Measurements from ENCODE around the gene PRR7. TPM values are rescaled to one million over a fixed set of nuclear protein-coding genes. Genes with fewer than 3 reads are reported as not detected.

PRR7 gene
- total RNA-seq, 1 donor from 2014 or later: 8.8 TPM

DNA sequence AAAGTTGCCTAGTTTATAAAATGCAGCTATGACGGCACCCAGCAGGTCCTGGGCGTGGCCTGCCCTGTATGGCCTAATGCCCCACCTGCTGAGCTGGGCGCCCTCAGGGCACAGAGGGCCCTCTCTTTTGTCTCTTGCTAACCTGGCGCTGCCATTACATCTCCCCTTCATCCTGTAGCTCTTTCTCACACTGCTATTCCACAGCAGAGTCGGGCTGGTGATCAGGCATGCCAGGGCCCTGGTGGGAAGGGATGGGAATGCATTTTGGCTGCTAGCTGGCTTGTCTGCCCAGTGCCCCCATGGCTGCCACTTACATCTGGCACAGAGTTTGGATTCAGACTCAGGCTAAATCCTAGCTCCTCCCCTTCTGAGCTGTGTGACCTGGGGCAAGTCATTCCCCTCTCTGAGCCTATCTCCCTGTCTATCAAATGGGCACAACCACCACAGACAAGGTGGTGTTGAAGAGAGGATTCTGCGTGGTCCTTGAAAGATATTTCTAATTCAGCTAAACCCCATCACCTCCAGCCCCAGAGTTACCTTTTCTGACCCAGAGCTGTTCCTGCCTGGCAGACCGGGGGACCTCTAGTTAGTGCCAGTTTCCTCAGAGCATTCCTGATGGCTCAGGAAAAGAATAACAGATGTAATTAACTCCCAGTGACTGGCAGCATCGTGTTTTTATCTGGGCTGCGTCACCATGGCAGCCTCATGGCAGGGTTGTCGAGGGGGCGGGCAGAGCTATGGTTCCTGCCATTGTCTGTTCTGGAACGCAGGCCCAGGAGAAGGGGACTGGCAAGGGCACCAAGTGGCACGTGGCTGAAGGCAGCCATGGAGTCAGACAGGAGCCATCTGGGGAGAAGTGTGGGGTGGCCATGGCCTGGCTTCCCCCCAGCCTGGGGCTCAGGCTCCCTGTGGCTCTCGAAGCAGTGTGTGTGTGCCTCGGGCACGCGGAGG lies 6.3 kb downstream of the PRR7 start:
- Mint-ChIP-seq H3K9me3 (no peaks in the 10 kb centered on the region), H3K27me3 (peaks cover 20% of the 10 kb centered on the region)

GRCh38 chr5:177453852-177454396 lies 7.3 kb downstream of the PRR7 start:
- Mint-ChIP-seq H3K4me3 (peak overlapping the region; percentile 90), H3K27me3 (peaks cover 12% of the 10 kb centered on the region), H3K27ac (peak overlapping the region; percentile 89), H3K9me3 (no peaks in the 10 kb centered on the region), H3K4me1 (ENCODE audit: unreplicated experiment) (peaks cover 24% of the 10 kb centered on the region), H3K36me3 (peaks cover 5% of the 10 kb centered on the region)
- TF ChIP-seq, protein P1, sequence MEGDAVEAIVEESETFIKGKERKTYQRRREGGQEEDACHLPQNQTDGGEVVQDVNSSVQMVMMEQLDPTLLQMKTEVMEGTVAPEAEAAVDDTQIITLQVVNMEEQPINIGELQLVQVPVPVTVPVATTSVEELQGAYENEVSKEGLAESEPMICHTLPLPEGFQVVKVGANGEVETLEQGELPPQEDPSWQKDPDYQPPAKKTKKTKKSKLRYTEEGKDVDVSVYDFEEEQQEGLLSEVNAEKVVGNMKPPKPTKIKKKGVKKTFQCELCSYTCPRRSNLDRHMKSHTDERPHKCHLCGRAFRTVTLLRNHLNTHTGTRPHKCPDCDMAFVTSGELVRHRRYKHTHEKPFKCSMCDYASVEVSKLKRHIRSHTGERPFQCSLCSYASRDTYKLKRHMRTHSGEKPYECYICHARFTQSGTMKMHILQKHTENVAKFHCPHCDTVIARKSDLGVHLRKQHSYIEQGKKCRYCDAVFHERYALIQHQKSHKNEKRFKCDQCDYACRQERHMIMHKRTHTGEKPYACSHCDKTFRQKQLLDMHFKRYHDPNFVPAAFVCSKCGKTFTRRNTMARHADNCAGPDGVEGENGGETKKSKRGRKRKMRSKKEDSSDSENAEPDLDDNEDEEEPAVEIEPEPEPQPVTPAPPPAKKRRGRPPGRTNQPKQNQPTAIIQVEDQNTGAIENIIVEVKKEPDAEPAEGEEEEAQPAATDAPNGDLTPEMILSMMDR (conservative IDR thresholded peaks at IDR 0.05): no peak
- DNase-seq (ENCODE audit: extremely low spot score, unreplicated experiment): no peak

More for the DNA sequence above, 6.3 kb downstream of the PRR7 start:
- peak overlapping the region; percentile 65 for H3K4me3 Mint-ChIP-seq
- TF ChIP-seq, protein P1 (conservative IDR thresholded peaks at IDR 0.05): peak; percentile 47
- peaks cover 5% of the 10 kb centered on the region for H3K36me3 Mint-ChIP-seq
- peak overlapping the region; percentile 77 for H3K27ac Mint-ChIP-seq
- no peak for DNase-seq (ENCODE audit: extremely low spot score, unreplicated experiment)
- H3K4me1 Mint-ChIP-seq (ENCODE audit: unreplicated experiment): peaks cover 34% of the 10 kb centered on the region

GRCh38 chr5:177454397-177455035 lies 7.9 kb downstream of the PRR7 start:
- peak overlapping the region; percentile 89 for H3K27ac Mint-ChIP-seq
- peak overlapping the region; percentile 90 for H3K4me3 Mint-ChIP-seq
- TF ChIP-seq, protein P1 (conservative IDR thresholded peaks at IDR 0.05): peak; percentile 96
- peak; percentile 98 for DNase-seq (ENCODE audit: extremely low spot score, unreplicated experiment)
- H3K9me3 Mint-ChIP-seq: no peaks in the 10 kb centered on the region
- H3K4me1 Mint-ChIP-seq (ENCODE audit: unreplicated experiment): peaks cover 24% of the 10 kb centered on the region
- peaks cover 5% of the 10 kb centered on the region for H3K36me3 Mint-ChIP-seq
- H3K27me3 Mint-ChIP-seq: peaks cover 12% of the 10 kb centered on the region

- Mint-ChIP-seq H3K36me3 (peaks cover 5% of the 10 kb centered on the region), H3K27ac (no peak overlapping the region), H3K4me1 (ENCODE audit: unreplicated experiment) (peaks cover 24% of the 10 kb centered on the region), H3K9me3 (no peaks in the 10 kb centered on the region), H3K27me3 (peaks cover 12% of the 10 kb centered on the region), H3K4me3 (peak overlapping the region; percentile 87)
- TF ChIP-seq, protein P1 (conservative IDR thresholded peaks at IDR 0.05): peak; percentile 90
- DNase-seq (ENCODE audit: extremely low spot score, unreplicated experiment): peak; percentile 95
These were observed 8.5 kb downstream of the PRR7 start for GRCh38 chr5:177455036-177455660.

Measured in type B pancreatic cell (in vitro differentiated cells).